ENCODE data around the gene UNC45A. TPM values are rescaled to one million over a fixed set of nuclear protein-coding genes. Genes with fewer than 3 reads are reported as not detected.

Gene UNC45A
- total RNA-seq, 1 experiment from 2014 or later: 101 TPM

GRCh38 chr15:90889313-90889730, 45.8 kb upstream of the UNC45A start:
- DNase-seq (ENCODE audit: low spot score) (no peak), ATAC-seq (no peak)
- POLR2A ChIA-PET: interaction anchor here (0.6 to 1.0 kb wide), 2 partner anchors 10 to 50 kb away, joined by 3 to 4 read pairs; no protein-coding TSS in a partner anchor
- no peak overlapping the region for H3K27ac Mint-ChIP-seq
- no peaks in the 10 kb centered on the region for H3K36me3 Mint-ChIP-seq
- peaks cover 14% of the 10 kb centered on the region for H3K4me1 Mint-ChIP-seq
- H3K27me3 Mint-ChIP-seq (ENCODE audit: low read depth): no peaks in the 10 kb centered on the region
- no peaks in the 10 kb centered on the region for H3K9me3 Mint-ChIP-seq
- H3K4me3 Mint-ChIP-seq: no peak overlapping the region
- TF ChIP-seq HMGXB4 (CRISPR knock-in tag; IDR thresholded peaks at IDR 0.05): no peak
- CTCF ChIA-PET: interaction anchor here (1.2 to 3.6 kb wide), 6 partner anchors 12 to 588 kb away, joined by 3 to 21 read pairs (median 4); partner anchors contain the start of genes HDDC3 and MAN2A2

DNA sequence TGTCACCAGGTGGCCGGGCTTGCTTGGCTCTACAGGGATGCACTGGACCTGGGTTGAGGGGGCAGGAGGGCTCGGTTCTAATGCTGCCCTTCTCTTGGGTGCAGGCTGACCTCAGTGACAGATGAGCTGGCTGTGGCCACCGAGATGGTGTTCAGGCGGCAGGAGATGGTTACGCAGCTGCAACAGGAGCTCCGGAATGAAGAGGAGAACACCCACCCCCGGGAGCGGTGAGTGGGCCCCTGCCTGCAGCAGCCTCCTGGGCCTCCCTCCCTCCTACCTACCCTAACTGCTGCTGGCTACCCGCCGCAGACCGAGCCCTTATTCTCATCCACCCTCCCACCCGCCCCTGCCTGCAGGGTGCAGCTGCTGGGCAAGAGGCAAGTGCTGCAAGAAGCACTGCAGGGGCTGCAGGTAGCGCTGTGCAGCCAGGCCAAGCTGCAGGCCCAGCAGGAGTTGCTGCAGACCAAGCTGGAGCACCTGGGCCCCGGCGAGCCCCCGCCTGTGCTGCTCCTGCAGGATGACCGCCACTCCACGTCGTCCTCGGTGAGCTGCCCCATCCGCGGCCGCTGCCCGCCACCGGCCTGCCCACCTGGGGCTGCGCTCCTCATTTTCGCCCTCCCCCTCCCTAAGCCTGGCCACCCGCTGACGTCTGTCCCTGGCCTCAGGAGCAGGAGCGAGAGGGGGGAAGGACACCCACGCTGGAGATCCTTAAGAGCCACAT, 45.2 kb upstream of the UNC45A start:
- no peaks in the 10 kb centered on the region for H3K27me3 Mint-ChIP-seq (ENCODE audit: low read depth)
- no peak for TF ChIP-seq ZNF671 (CRISPR knock-in tag; IDR thresholded peaks at IDR 0.05)
- no peak for TF ChIP-seq EMX1 (CRISPR knock-in tag; IDR thresholded peaks at IDR 0.05)
- no peak for TF ChIP-seq ERG (CRISPR knock-in tag; IDR thresholded peaks at IDR 0.05)
- TF ChIP-seq GTF2I (CRISPR knock-in tag; conservative IDR thresholded peaks at IDR 0.05): no peak
- no peak for TF ChIP-seq ZNF138 (CRISPR knock-in tag; conservative IDR thresholded peaks at IDR 0.05)
- TF ChIP-seq HMGA2 (CRISPR knock-in tag; IDR thresholded peaks at IDR 0.05): no peak
- no peak for TF ChIP-seq RELA (CRISPR knock-in tag; IDR thresholded peaks at IDR 0.05; ENCODE audit: borderline replicate concordance)
- no peak for TF ChIP-seq CREM (CRISPR knock-in tag; IDR thresholded peaks at IDR 0.05)
- TF ChIP-seq ESRRA (CRISPR knock-in tag; IDR thresholded peaks at IDR 0.05; ENCODE audit: borderline replicate concordance): no peak
- no peak for TF ChIP-seq NFATC4 (CRISPR knock-in tag; IDR thresholded peaks at IDR 0.05)
- TF ChIP-seq HMGXB4 (CRISPR knock-in tag; IDR thresholded peaks at IDR 0.05): no peak
- TF ChIP-seq ZNF263 (CRISPR knock-in tag; IDR thresholded peaks at IDR 0.05; ENCODE audit: low read depth): no peak
- POLR2A ChIA-PET: interaction anchor here (0.6 to 1.0 kb wide), 2 partner anchors 9 to 51 kb away, joined by 3 to 4 read pairs; no protein-coding TSS in a partner anchor
- no peak for ATAC-seq
- H3K36me3 Mint-ChIP-seq: no peaks in the 10 kb centered on the region
- H3K4me1 Mint-ChIP-seq: peaks cover 13% of the 10 kb centered on the region
- no peak overlapping the region for H3K4me3 Mint-ChIP-seq
- CTCF ChIA-PET: interaction anchor here (0.6 to 3.6 kb wide), 6 partner anchors 13 to 589 kb away, joined by 3 to 21 read pairs (median 4); partner anchors contain the start of genes HDDC3 and MAN2A2
- no peak overlapping the region for H3K27ac Mint-ChIP-seq
- H3K9me3 Mint-ChIP-seq: no peaks in the 10 kb centered on the region
- no peak for DNase-seq (ENCODE audit: low spot score)

GRCh38 chr15:90890839-90891238, 44.2 kb upstream of the UNC45A start:
- no peaks in the 10 kb centered on the region for H3K27me3 Mint-ChIP-seq (ENCODE audit: low read depth)
- no peak overlapping the region for H3K27ac Mint-ChIP-seq
- TF ChIP-seq GTF2I (CRISPR knock-in tag; conservative IDR thresholded peaks at IDR 0.05): no peak
- no peak for DNase-seq (ENCODE audit: low spot score)
- H3K36me3 Mint-ChIP-seq: no peaks in the 10 kb centered on the region
- no peaks in the 10 kb centered on the region for H3K9me3 Mint-ChIP-seq
- no peak for ATAC-seq
- H3K4me3 Mint-ChIP-seq: no peak overlapping the region
- CTCF ChIA-PET: interaction anchor here (1.8 to 3.6 kb wide), 3 partner anchors 12 to 243 kb away, joined by 5 to 21 read pairs (median 11); partner anchors contain the start of genes HDDC3 and MAN2A2
- H3K4me1 Mint-ChIP-seq: peaks cover 3% of the 10 kb centered on the region
- POLR2A ChIA-PET: no interaction called here

DNA sequence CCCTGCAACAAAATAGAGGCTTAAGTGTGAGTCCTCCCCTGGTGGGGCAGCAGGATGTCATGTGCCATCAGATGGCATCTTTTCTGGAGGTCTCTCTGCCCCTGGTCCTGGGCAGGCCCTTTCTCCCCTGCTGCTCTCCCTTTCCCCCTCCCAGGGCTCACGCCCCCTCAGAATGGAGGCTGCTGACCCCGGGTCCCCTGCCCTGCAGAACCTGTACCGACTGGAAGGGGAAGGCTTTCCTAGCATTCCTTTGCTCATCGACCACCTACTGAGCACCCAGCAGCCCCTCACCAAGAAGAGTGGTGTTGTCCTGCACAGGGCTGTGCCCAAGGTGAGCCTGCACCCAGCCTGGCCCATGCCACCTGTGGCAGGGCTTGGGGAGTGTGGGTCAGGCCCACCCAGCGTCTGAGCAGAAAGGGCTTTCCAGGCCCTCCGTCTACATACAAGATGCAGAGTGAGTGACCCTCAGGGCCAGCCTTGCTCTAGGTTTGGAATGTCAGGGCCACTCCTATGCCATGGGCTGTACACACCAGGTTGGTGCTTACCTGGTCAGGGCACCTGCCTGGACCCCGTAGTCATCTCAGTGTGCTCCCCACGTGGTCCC, 43.6 kb upstream of the UNC45A start:
- Mint-ChIP-seq H3K27me3 (ENCODE audit: low read depth) (no peaks in the 10 kb centered on the region), H3K9me3 (no peaks in the 10 kb centered on the region), H3K4me3 (no peak overlapping the region), H3K4me1 (no peaks in the 10 kb centered on the region), H3K27ac (no peak overlapping the region), H3K36me3 (no peaks in the 10 kb centered on the region)
- CTCF ChIA-PET: interaction anchor here (1.8 to 3.6 kb wide), 3 partner anchors 11 to 243 kb away, joined by 5 to 21 read pairs (median 11); partner anchors contain the start of genes HDDC3 and MAN2A2
- TF ChIP-seq IRF1 (CRISPR knock-in tag; IDR thresholded peaks at IDR 0.05): no peak
- TF ChIP-seq EMX1 (CRISPR knock-in tag; IDR thresholded peaks at IDR 0.05): no peak
- no peak for TF ChIP-seq ATF1 (CRISPR knock-in tag; IDR thresholded peaks at IDR 0.05)
- no peak for TF ChIP-seq CBFB (CRISPR knock-in tag; IDR thresholded peaks at IDR 0.05; ENCODE audit: low read depth)
- TF ChIP-seq SOX15 (CRISPR knock-in tag; IDR thresholded peaks at IDR 0.05): no peak
- TF ChIP-seq, protein P1, sequence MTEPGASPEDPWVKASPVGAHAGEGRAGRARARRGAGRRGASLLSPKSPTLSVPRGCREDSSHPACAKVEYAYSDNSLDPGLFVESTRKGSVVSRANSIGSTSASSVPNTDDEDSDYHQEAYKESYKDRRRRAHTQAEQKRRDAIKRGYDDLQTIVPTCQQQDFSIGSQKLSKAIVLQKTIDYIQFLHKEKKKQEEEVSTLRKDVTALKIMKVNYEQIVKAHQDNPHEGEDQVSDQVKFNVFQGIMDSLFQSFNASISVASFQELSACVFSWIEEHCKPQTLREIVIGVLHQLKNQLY (CRISPR knock-in tag; IDR thresholded peaks at IDR 0.05): no peak
- TF ChIP-seq NR3C1 (CRISPR knock-in tag; conservative IDR thresholded peaks at IDR 0.05; ENCODE audit: low read depth): no peak
- TF ChIP-seq NR1H2 (CRISPR knock-in tag; IDR thresholded peaks at IDR 0.05): no peak
- POLR2A ChIA-PET: no interaction called here
- DNase-seq (ENCODE audit: low spot score) (no peak), ATAC-seq (no peak)

Data from WTC11 (cell line).